H1 (cell line): ENCODE results near the gene SNAI1. TPM values are rescaled to one million over a fixed set of nuclear protein-coding genes. Genes with fewer than 3 reads are reported as not detected.

Source experiments
- EP300 ChIP-seq, 2 experiments: IDR thresholded peaks; 1 replicate in 1 of 2; 2 replicates in 1 of 2; pipeline ENCODE4 v1.6.1; 2011 to 2012; ENCODE audit warnings: low read depth in 2 of 2, low read length in 2 of 2, mild to moderate bottlenecking in 2 of 2, borderline replicate concordance in 1 of 2, inconsistent platforms in 1 of 2, moderate library complexity in 1 of 2
- POLR2AphosphoS5 ChIP-seq: IDR thresholded peaks from 2 replicates; pipeline ENCODE4 v1.6.1; 2011; ENCODE audit warnings: low read depth, low read length
- SIN3A ChIP-seq, 2 experiments: IDR thresholded peaks in 1 of 2; conservative IDR thresholded peaks in 1 of 2; 2 replicates each; pipeline ENCODE4 v1.6.1; 2011 to 2012; ENCODE audit warnings: low read length in 2 of 2, improper control_type of control experiment in 1 of 2, low read depth in 1 of 2, mild to moderate bottlenecking in 1 of 2
- SIRT6 ChIP-seq: IDR thresholded peaks from one replicate; pipeline ENCODE4 v1.7.1; 2012; ENCODE audit warnings: low read length, inconsistent platforms
- polyA plus RNA-seq, 7 experiments: library from polyadenylated mRNA; depleted of rRNA in 3 of 7; stranded (reverse) in 5 of 7; unstranded in 2 of 7; fragments of >200 nt in 5 of 7; fragments of 200-250 nt in 2 of 7; gene quantifications; 1 replicate in 5 of 7; 2 replicates in 1 of 7; 4 replicates in 1 of 7; pipeline versions ENCODE4 v1.2.1 to v1.2.3, GENCODE V29; 2011 to 2013; ENCODE audit warnings: missing spikeins in 2 of 7, mixed read lengths in 2 of 7
- total RNA-seq: library from RNA; stranded (reverse); fragmentation: NEBNext Ultra II Directional; extraction: Animal tissue kit (Norgen Biotek cat#: 25700); gene quantifications from 2 replicates; pipeline ENCODE4 v1.2.1, GENCODE V29; 2021
- TF ChIP-seq, protein P1 (sequence below): IDR thresholded peaks from 2 replicates; pipeline ENCODE4 v1.6.1; 2011; ENCODE audit warnings: low read depth, mild to moderate bottlenecking, low read length; ENCODE audit not compliant: insufficient read depth

Gene SNAI1
- total and polyA plus RNA-seq, 2 of the 8 experiments (the other 6 are each of a cell fraction or from before 2014, with no cell fraction given) = 6.5 to 8.0 TPM

DNA sequence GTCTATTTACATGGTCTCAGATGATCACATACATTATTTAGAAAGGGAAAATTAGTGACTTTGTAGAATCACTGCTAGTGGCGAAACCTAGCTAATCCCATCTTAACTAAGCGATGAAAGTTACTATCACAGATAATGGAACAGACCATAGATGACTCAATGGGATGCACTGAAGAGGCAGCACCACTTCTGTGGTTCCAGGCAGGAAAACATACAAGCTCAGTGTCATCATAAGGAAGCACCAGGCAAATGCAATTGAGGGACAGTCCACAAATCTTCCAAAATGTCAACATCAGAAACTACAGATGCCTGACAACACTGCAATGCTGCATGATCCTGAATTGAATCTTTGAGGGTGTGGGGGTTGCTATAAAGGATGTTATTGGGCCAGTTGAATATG, 15.9 kb upstream of the SNAI1 start (continued):
- TF ChIP-seq, protein P1, sequence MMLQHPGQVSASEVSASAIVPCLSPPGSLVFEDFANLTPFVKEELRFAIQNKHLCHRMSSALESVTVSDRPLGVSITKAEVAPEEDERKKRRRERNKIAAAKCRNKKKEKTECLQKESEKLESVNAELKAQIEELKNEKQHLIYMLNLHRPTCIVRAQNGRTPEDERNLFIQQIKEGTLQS = no peak
- TF ChIP-seq SIRT6 (no peak), EP300 (IDR thresholded peaks at IDR 0.05; ENCODE audit: borderline replicate concordance in 1 of 2, low read depth in 2 of 2, low read length in 2 of 2) (no peak), POLR2AphosphoS5 (no peak), SIN3A (conservative IDR thresholded peaks at IDR 0.05 in 1 of 2, IDR thresholded peaks at IDR 0.05 in 1 of 2; ENCODE audit: low read depth in 1 of 2, low read length in 2 of 2) (no peak)
